Measurements from ENCODE around the gene CCDC81.

CCDC81 gene

DNA sequence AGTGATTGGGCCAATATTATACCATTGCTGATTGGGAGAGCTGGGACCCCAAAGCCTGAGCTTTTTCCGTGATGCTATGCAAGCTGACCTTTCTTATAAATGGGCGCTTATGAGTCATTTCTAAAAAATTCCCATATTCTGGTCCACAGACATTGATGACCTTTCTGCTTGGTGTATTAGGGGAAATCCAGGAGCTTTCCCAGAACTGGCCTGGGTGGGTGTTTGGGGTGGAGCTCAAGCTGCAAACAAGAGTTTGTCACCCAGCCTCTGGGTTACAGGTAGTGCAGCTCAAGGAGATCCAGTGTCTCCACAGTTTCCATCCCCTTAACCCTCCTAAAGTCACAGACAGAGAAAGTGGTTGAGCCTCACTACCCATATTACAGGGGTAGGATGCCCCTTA lies 67.7 kb downstream of the CCDC81 start:
- no peak for DNase-seq

DNA sequence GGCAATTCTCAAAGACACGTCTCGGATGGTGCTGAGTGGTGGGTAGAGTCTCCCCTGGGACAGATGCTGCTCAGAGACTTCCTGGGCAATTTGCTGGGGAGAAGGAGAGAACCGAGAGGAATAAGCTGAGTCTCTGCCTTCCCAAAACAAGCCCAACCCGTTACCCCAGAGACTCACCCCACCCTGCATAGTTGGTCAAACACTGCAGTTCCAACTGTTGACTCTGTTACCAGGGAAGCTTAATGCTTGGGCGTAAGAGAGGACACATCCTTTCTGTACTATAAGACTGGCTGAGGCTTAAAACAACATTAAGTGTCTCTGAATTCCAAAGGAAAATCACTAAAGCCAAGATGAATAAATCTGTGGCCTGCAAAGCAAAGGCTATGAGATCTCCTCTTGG lies 68.1 kb downstream of the CCDC81 start:
- DNase-seq = no peak

DNA sequence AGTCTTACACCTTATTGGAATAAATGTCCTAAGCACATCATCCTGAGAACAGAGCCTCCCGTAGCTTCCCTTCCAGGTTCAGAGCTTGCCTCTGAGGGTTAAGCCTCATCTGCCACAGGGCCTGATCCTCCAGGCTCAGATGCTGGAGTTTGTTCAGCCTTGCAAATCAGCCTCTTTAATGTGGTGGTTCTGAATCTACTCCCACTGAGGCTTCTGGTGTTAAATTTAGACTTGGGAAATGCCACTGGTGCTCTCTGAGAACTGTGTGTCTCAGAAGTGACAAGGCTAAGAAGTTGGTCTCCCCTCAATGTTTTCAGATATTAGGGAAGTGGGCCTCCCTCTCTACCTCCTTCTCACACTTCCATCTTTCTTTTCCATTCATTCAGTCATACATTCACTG lies 68.7 kb downstream of the CCDC81 start:
- no peak for DNase-seq

DNA sequence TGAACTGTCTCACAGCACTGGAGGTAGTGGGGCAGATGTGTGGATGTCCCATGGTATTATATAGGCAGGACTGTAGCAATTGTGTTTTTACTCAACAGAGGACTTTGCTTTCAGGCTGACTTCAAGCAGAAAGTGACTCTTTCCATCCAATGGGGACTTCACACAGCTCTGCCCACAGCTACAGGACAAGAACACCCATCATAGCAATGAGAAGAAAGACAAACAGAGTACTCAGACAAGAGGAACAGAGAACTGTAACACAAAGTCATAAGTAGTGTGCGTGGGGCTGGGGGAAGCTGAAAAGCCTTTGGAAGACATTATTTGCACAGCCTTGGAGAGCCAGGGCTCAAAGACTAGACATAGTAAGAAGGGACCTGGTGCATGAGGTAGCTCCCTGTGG lies 70.3 kb downstream of the CCDC81 start:
- no peak for DNase-seq

DNA sequence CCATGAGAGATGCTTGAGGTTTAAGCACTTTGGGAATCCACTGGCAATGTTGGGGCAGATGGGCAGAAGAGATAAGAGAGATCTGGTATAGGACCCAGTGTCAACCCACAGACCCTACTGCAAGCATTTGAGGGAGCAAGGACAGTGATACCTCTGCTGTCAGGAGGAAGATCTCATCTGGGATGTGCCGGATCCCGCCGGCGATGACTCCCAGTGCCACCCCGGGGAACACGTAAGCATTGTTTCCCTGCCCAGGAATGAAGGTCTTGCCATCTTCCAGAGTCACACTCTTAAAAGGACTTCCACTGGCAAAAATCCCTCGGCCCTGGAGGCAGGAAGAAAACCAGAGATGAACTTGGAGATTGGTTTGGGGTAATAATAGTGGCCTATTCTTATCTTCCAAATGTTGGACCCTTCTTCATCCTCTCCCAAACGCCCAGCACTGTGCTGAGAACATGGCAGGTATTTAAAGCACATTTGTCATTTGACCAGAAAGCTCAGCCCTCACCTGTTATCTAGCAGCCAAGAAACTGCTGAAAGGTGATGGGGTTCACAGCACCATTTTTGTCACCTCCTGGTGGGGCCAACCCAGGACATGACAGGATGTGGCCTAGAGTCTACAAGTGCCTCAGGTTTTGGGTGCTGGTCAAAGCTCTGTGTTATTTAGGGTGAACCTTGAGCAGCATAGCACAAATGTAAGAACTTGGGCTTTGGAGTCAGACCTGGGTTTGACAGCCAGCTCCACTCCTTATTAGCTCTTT lies 71.7 kb downstream of the CCDC81 start:
- no peak for DNase-seq

DNA sequence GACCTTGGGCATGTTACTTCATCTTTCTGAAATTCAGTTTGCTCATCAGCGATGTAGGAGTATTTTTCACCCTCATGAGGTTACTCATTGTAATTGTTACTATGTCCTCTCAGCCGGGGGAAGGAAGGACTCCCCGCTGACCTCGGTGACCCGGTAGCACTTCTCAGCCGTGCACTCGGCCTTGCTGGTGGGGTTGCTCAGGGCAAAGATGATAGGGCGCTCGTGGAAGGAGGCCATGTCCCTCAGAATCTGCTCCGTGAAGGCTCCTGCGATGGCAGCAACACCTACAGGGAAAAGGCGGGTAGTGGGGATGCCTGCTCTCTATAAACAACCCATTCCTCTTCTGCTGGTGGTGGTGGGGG lies 72.2 kb downstream of the CCDC81 start:
- DNase-seq = no peak

DNA sequence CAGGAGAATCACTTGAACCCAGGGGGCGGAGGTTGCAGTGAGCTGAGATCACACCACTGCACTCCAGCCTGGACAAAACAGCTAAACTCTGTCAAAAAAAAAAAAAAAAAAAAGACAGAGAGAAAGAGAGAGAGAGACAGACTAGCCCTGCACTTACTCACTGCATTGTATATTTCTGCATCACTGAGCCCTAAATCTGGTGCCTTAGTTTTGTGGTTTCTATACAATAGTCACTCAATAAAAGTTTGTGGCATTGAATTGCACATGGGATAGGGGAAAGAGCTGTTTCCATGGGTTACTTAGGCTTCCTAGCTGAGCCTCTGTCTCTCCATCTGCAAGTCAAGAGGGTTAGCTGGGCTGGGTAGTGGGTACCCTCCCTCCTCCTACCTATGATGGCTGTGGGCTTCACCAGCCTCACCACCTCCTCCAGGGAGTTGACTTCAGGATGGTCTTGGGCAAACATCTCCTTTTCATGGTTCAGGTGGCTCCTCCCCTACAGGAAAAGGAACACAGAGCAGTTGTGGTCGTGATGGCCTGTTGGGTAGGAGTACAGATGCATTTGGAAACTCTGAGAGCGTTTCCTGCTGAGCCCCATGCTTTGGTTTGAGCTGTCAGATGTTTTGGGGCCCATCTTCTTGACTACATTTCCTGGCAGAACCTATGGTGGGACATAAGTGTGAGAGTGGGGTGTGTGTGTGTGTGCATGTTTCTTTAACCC lies 73.2 kb downstream of the CCDC81 start:
- DNase-seq = no peak

DNA sequence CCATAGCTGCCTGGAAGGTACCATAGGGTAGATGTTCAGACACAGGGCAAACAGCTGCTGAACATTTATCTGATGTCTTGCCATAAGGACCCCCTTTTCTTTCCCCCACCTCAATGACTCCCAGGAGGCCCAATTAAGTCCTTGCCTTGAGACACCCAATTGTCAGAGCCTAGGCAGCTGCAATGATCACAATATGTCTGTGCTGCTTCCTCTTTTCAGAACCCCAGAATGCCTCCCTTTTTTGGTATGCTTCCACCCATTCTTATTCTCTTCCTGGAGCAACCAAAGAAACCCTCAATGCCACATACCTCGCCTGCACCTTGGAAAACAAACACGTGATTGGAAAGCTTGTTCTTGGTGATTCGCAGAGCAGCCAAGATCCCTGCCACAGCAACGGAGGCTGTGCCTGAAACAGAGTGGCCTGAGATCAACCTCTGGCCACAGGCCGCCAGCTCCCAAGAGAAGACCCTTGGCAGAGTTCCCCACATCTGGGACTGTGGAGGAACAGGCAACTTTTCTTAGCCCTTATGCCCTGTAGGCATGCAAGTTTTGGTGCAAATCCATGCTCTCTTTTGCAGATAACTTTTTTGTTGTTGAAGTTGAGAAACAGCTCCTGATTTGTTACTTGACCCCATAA lies 75.4 kb downstream of the CCDC81 start:
- DNase-seq = no peak

DNA sequence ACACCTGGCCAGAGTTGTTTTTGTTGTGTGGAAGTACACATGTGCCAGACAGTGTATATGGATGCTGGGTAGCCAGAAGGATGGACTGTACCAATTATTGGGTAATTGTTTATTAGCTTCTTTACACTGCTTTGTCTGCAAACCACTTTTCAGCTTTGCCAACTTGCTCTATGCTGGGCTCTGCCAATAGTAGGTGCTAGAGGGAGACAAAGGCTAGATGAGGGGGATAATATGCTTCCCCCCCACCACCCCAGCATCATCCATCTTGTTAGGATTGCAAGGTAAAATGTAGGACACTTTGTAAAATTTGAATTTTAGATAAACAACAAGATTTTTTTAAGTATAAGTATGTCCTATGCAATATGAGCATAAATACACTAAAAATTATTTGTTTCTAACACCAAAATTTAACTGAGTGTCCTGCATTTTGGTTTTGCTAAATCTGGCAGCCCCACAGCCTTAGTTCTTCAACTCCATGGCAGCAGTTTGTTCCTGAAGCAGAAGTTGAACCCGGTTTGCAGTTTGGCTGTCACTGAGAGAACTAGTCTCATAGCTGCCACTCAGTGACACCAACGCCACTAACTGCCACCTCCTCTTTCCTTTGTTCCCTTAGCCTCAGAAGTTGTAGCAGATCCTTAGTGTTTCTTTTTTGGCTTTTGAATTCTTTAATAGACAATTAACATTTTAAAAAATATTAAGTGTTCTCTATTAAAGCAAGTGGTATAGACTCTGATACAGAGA lies 78.8 kb downstream of the CCDC81 start:
- no peak for DNase-seq

DNA sequence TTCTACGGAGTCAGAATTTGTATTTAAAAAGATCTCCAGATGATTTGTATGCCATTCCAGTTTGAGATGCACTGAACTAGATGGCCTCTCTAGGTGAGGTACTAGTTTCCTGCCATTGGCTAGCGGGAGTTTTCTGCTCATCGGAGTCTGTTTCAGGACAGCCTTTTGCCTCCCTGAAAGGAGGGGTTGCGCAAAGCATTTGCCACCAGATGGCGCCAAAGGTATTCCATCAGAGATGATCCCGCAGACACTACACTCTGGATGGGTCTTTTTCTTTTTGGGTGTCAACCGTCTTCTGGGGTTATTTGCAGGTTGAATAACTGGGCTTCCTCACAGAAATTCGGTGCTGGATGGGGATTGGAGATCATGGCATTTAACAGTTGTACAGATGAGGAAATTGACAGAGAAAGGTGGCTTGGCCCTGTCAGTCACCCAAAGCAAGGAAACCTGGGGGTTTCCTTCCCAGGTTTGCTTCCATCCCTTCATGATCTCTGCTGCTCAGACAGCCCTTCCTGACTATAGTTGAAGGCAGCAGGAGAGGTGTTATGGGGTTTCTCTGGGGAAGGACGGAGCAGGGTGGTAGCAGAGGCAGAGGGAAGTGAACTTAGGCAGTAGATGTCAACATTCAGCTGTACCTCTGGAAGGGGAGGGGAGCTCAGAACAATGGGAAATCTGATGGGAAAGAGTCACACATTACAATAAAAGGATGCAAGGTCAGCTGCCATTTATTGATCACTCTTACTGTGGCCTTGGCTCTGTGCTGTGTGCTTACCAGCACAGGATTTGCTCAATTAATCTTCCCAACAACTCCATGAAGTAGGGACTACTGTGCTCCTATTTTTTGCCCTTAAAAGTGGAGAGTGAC lies 81.6 kb downstream of the CCDC81 start:
- peak; percentile 89 for DNase-seq

DNA sequence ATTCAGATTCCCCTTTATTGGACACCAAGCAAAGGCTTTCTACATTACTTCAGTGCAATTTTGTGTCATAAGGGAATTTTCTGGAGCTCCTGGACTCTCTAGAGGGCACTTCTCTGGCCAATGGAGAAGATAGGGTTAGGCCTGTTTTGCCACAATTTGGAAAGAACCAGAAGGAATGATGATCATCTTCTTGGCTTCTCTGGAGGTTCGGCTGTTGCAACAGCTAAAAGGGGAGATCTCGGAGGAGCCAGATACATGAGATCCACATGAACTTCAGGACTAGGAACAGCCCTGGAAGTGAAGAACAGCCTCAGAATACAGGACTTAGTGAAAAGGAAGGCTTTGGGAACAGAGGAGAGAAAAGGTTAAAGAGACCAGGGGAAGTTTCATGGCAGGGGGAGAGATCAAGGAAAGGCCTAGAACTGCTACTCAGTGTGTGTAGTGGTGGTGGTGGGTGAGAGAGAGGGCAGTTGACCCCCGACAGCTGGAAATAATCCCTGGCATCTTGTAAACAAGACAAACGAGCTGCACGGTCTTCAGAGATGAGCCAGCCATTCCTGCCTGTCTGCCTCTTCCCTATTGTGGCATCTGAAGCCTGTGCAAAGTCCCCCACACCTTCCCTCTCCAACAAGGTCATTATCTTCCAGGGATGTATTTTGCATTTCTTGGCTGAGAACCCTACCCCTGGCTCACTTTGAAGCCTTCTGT lies 83.8 kb downstream of the CCDC81 start:
- DNase-seq = no peak

DNA sequence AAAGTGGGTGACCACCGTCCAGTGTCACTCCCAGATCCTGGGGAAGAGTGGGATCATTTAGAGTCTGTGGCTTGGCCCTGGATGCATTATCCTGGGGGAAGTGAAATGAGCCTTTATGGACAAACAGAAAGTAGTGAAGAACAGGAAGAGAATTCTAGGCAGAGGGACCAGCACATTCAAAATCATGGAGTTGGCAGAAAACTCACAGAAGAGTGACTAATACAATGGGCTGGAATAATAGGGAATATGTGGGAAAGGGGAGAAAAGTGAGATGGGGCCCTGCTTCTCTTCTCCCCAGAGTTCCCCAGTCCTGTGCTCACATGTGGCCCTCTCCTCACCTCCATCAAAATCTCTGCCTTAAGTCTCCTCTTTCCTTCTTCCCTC lies 84.3 kb downstream of the CCDC81 start:
- DNase-seq = no peak

DNA sequence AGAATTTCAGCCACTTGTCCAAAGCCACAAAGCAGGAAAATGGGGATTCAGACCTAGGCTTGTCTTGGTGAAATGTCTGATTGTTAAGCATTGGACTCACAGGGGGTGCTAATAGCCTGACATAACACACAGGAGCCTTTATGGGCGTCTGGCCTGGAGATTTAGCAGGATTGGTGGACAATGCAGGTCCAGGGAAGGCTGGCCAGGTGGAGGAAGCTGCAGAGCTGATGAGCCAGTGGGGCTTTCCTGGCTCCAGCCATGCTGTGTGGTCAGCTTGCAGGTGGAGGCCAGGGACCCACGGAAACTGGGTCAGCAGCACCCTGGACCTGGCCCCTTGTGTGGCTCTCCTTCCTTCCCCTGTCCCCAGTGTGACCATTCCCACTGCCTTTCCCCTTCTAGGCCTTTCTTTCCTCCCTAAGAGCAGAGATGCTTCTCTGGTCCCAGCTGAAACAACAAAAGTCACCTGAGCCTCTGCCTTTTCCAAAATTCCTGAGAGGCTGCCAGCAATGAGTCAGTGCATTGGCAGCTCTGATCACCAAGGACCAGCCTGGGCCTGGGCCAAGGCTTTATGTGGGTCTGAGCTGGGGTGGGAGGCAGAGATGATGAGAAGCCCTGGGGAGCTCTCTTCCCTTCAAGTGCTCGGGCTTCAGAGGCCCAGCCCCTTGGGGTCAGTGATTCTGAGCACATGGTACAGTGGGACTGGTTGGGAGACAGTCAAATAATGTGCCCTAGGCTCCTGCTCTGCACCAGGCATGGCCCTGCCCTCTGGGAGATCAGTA lies 85.2 kb downstream of the CCDC81 start:
- DNase-seq = no peak

DNA sequence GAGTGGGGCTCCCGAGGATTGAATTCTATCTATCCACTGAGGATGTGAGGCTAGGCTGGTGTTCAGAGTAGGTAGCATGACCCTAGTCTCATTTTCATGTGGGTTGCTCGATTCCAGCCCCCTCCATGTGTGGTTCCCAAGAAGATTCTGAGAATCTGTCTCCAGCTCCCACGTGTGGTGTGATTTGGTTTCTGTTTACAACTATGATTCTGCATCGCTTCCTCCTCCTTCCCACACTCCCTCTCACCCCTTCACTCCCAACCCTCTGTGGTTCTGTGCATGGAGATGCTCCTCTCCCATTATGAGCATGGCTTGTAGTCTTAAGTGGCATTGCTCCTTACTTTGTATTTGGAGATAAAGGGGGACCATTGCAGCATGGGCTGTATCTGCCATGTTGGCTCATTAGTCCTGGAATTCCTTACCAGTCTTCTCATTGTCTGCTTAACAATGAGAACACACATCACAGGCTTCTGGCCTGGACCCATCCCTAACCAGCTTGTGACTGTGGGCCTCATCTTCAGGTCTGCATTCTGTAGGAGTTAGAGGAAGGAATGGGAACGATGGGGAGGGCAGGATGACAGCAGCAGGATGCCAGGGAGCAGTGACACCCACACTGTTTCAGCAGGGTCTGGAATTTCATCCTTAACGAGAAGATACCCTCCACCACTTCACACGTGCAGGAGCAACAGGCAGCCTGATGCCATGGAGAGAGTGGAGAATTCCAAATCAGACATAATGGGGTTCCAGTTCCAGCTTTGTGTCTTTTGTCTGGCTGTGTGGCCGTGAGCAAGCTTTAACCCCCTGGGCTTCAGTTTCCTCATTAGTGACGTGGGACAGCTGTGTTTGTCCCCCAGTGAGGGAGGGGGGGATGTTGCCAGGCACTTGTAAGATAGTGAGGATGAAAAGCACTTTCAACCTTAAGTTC lies 86.0 kb downstream of the CCDC81 start:
- no peak for DNase-seq

DNA sequence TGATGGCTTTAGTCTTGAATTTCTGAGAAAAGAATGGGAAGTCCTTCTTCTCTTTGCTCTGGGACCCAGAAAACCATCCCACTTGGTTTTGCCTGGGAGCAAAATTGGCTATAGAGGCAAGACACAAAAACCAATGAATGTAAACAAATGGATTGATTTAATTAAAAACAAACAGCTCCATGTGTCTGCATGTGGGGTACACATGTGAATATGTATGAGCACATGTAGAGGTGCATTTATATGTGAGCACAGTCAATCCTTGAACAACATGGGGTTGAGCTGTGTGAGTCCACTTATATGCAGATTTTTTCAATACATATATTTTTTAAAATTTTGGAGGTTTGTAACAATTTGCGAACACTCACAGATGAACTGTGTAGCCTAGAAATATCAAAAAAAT lies 87.2 kb downstream of the CCDC81 start:
- no peak for DNase-seq

DNA sequence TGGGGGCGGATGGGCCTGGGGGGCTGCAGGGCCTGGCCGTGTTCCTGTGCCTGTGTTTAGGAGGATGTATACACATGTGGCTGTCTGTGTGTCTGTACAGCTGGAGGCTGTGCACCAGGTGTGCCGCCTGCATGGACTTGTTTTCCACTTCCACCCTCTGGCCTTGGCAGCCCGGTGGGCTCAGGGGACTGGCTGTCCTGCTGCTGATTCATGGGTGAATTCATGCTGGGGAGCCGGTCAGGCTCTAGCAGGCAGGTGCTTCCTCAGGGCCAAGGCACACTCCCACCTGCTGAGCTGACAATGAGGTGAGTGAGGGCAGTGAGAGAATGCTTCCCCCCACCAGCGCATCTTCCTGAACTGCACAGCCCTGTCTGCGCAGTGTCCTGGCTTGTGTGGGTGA lies 88.4 kb downstream of the CCDC81 start:
- DNase-seq = no peak

DNA sequence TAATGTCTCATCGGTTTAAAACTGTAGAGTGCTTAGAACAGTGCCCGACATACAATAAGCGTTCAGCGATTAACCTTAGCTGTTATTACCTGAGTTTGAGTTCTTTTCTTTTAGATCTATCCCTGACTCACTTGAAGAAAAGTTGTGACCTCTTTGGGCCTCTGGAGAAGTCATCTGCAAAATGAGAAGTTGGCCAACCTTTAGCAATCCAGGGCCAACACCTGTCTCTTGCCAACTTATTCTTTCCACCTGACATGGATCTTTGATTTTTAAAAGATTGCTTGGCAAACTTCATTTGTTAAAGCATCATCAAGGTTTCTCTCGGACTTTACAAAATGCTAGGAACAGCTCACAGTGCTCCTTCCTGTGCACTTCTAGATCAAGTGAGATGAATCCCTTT lies 89.3 kb downstream of the CCDC81 start:
- DNase-seq = no peak

DNA sequence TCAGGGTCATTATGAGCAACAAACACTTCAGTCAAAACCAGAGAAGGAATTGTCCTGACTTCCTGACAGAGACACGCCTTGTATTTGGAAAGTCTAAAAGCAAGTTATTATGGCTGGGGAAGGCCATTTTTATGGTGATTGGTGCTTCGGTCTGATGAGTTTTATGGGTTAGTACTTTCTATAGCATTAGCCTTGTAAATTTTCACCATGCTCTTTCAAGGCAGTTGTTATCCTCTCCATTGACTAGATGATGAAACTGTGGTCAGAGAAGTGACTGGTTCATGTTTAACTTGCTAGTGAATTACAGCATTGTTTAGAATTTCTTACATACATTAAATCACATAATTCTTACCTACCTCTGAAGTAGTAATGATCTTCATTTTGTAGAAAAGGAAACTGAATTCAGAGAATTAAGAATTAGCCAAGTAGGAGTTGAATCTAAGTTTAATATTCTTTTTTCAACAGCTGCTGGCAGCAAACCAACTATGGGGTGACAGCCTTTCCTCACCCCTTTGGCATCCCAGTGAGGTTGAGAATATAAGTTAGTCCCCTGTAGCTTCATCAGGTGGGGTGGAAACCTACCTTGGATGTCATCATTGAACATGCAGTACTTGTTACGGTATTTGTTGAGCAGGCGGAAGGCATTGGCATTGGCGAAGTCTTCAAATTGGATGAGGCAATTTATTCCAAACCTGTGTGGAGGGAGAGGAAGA lies 90.0 kb downstream of the CCDC81 start:
- DNase-seq = no peak

DNA sequence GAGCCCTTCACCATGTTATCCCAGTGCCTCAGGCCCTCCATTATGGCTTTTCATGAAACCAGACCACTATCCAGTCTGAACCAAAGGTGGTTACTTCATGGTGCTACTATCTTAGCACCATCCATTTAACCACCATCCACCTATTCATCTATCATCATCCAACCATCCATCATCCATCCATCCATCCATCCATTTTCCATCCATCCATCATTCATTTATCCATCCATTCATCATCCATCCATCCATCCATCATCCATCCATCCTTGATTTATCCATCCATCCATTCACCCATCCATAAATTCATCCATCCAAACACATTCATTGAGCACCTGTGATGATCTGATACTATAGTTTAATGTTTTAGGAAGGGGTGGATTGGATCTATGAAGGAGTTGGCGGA lies 93.5 kb downstream of the CCDC81 start:
- DNase-seq = no peak

All from activated effector memory CD4-positive, alpha-beta T cell treated with anti-CD3 and anti-CD28 coated beads, Interleukin-2, amount 50 U/mL, for 16 hours (primary cell).